PFSK-1 (cell line): Measurements from ENCODE around the gene EIF3L.

ENCODE experiments used
- FOXP2 ChIP-seq: optimal IDR thresholded peaks from 2 replicates; pipeline ENCODE3; 2011; ENCODE audit warnings: borderline replicate concordance, control low read depth, inconsistent platforms; ENCODE audit not compliant: insufficient read depth; ENCODE audit errors: extremely low read length, extremely low read depth
- POLR2AphosphoS5 ChIP-seq: IDR thresholded peaks from 2 replicates; pipeline ENCODE4 v1.6.1; 2012; ENCODE audit warnings: low read depth, mild to moderate bottlenecking, control low read depth, low read length, moderate library complexity
- REST ChIP-seq, 2 experiments: IDR thresholded peaks; 2 replicates each; pipeline versions ENCODE4 v1.6.1 to v1.8.0; 2011 to 2012; ENCODE audit warnings: low read depth in 2 of 2, low read length in 2 of 2, control low read depth in 1 of 2, inconsistent platforms in 1 of 2, mild to moderate bottlenecking in 1 of 2, moderate library complexity in 1 of 2; ENCODE audit not compliant: insufficient read depth in 1 of 2
- SIN3A ChIP-seq: IDR thresholded peaks from 2 replicates; pipeline ENCODE4 v1.6.1; 2012; ENCODE audit warnings: mild to moderate bottlenecking, low read length, moderate library complexity, borderline replicate concordance; ENCODE audit not compliant: insufficient read depth
- TAF1 ChIP-seq: IDR thresholded peaks from 2 replicates; pipeline ENCODE4 v1.6.1; 2012; ENCODE audit warnings: low read length, control low read depth, borderline replicate concordance; ENCODE audit not compliant: insufficient read depth

Gene EIF3L

DNA sequence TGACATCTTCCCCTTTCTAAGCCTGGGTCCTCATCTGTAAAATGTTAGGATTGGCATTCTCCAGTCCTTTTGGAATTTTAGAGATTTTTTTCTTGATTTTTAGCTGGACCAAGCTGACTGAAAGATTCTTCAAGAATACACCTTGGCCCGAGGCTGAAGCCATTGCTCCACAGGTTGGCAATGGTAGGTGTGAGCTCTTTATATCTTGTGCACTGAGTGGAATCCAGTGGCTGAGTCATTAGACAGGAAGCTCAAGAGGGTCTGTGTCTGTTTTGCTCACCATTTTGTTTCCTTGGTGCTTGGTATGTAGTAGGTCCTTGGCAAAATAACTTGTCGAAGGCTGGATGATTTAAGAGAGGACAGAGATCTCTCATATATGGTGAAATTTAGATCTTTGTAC lies 6.2 kb downstream of the EIF3L start:
- TF ChIP-seq SIN3A (no peak), FOXP2 (no peak), POLR2AphosphoS5 (no peak), TAF1 (no peak), REST (IDR thresholded peaks at IDR 0.05; ENCODE audit: insufficient read depth in 1 of 2, low read depth in 2 of 2, low read length in 2 of 2) (no peak)

DNA sequence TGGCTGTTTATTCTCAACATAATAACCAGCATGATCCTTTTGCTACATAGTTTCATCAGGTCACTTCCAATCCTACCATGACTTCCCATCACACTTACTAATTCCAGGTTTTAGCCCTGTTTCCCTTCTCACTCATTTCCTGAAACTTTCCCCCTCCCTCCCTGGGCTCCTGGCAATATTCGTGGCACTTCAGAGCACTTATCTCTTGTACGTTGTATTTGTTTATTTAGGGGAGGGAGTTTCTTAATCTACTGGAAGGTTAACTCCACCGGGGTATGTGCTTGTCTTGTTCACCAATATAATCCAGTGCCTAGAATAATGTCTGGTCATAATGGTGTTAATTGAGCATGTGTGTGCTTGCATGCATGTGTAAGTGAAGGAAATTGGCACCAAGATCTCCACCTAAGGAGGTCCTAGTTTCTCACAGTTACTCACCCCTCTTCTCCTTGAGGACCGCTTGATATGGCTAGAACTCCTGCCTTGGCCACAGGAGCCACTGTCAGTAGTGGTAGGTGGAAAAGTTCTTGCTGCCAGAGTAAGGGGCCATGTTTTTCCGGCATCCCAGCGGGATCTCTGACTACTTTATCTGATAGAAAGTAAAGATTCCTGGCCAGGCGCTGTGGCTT lies 11.7 kb downstream of the EIF3L start:
- no peak for TF ChIP-seq REST (IDR thresholded peaks at IDR 0.05; ENCODE audit: insufficient read depth in 1 of 2, low read depth in 2 of 2, low read length in 2 of 2)
- no peak for TF ChIP-seq TAF1
- TF ChIP-seq FOXP2, result no peak

DNA sequence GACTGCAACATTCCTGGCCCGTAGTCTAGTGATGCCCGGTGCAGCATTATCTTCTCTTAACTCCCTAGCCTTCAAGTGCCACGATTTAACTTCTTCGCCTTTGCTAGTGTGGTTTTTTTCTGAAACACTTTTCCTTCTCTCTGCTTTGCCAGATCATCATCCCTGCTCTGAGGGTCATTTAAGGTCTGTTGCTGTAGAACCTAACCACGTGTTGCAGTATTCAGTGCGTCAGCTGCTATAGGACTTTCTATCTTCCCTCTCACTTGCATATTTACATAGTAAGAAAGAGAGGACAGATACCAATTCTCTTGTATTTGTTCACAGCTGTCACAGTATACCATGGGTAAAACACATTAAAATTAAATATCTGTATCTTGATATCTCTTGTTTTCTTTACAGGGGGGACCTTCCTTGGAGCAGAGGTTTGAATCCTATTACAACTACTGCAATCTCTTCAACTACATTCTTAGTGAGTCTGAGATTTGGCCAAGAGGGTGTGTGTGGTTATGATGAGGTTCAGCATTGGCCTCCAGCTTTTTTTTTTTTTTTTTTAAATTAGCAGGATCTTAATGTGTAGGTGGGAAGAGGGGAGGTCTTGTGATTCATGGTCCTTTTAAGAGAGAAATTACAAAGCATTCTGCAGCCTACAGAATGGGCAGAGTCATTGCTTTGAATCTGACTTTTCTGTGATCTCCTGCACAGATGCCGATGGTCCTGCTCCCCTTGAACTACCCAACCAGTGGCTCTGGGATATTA lies 13.5 kb downstream of the EIF3L start:
- TF ChIP-seq REST (IDR thresholded peaks at IDR 0.05; ENCODE audit: insufficient read depth in 1 of 2, low read depth in 2 of 2, low read length in 2 of 2), result no peak
- TF ChIP-seq SIN3A, result no peak
- TF ChIP-seq POLR2AphosphoS5, result no peak; the same call in 1 of the 2 replicates
- TF ChIP-seq TAF1, result no peak
- no peak for TF ChIP-seq FOXP2

DNA sequence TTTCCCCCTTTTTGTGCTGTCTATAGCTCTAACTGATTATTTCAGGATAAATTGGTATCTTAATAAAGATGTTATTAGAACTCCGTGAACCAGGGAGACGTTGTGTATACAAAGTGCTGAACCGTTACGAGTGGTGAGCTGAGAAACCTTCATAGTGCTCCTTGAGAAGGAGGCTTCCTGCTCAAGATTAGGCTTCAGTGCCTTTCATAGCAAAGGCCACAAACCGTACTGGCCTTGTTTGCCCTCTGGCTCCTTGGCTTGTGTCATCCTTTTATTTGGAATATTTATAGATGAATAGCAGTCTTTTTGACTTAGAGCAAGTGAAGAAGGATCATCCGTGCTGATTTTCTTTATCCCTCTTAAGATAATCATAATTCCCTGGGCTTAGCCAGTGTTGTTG lies 16.3 kb downstream of the EIF3L start:
- no peak for TF ChIP-seq TAF1
- TF ChIP-seq REST (IDR thresholded peaks at IDR 0.05; ENCODE audit: insufficient read depth in 1 of 2, low read depth in 2 of 2, low read length in 2 of 2), result no peak
- no peak for TF ChIP-seq FOXP2
- no peak for TF ChIP-seq SIN3A
- TF ChIP-seq POLR2AphosphoS5, result no peak

DNA sequence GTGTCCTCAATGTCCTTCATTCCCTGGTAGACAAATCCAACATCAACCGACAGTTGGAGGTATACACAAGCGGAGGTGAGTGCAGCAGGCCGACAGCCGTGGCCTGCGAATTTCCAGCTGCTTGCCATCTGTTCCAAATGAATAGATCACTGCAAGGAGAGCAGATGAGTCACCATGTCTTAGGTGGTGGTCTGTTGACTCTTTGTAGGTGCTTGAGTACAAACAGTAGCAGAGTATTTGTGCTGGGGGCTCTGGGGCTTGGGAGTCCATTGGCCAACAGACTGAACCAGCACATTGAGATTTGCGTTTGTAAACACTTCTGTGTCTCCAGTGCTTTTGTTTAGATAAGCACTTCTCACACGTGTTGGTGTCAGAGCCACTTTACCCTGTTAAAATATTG lies 21.1 kb downstream of the EIF3L start:
- no peak for TF ChIP-seq TAF1
- 0 out of 2 replicates have a peak, but pooled peaks have one; percentile 6 for TF ChIP-seq POLR2AphosphoS5
